GM12891 (cell line): ENCODE measurements around the gene GALNT10.

Experiments used
- DNase-seq: peaks from one replicate; pipeline ENCODE4 v3.0.0; 2011; ENCODE audit warnings: low spot score; ENCODE audit not compliant: insufficient read length
- FAIRE-seq: peaks from 2 replicates; lab custom pipeline; 2011; peaks lifted over from hg19 to GRCh38; lab: Jason Lieb, UNC
- PAX5 ChIP-seq: IDR thresholded peaks from 2 replicates; pipeline ENCODE4 v1.6.1; 2011; ENCODE audit warnings: low read length, moderate library complexity, mild to moderate bottlenecking; ENCODE audit not compliant: insufficient read depth, severe bottlenecking
- POLR2A ChIP-seq: IDR thresholded peaks from 2 replicates; pipeline ENCODE4 v1.6.1; 2011; ENCODE audit warnings: low read depth, low read length, control low read depth
- POLR2AphosphoS5 ChIP-seq: IDR thresholded peaks from 2 replicates; pipeline ENCODE4 v1.6.1; 2011; ENCODE audit warnings: low read depth, low read length, control low read depth
- POU2F2 ChIP-seq: IDR thresholded peaks from 2 replicates; pipeline ENCODE4 v1.6.1; 2011; ENCODE audit warnings: low read depth, mild to moderate bottlenecking, control low read depth, low read length, moderate library complexity
- SPI1 ChIP-seq: IDR thresholded peaks from 2 replicates; pipeline ENCODE4 v1.6.1; 2011; ENCODE audit warnings: low read depth, low read length, control low read depth
- TAF1 ChIP-seq: IDR thresholded peaks from 2 replicates; pipeline ENCODE4 v1.6.1; 2011; ENCODE audit warnings: low read depth, low read length, control low read depth

The GALNT10 gene

DNA sequence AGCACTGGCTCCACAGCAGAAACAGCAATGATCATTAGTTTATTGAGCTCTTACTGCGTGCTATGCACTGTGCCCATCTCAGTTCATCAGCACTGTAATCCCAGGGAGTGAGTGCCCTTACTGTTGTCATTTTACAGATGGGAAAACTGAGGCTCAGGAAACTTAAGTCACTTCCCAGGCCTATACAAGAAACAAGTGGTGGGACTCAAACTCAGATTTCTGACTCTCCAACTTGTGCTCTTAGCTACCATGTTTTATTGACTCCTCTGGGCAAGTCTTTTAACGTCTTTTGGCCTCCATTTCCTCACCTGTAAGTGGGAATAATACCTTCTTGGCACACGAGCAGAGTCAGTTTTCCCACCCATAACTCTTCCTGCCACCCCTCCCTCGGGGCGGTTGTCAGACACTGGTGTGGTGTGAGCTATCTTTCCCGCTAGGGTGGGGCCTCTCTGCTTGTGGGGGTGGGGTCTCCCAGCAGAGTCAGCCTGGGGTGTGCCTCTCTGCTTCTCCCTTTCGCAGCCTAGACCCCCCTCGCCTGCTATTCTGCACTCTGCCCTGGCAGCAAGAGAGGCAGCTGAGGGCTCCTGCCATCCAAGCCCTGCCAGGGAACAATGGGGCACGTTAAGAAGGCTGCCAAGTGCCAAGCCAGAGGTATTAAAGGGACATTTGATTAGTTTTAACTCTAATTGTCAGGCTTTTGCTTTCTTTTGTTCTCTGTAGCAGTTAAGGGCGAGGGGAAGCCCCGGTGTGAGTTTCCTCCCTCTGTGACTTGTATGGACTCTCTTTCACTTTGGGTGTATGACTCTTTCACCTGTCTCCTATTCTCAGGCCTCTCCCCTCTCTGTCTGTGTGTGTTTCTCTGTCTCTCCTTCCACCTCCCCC lies 12.1 kb downstream of the GALNT10 start:
- TF ChIP-seq SPI1 (no peak), POU2F2 (no peak), POLR2AphosphoS5 (no peak), TAF1 (no peak), PAX5 (no peak), POLR2A (no peak)
- DNase-seq: peak; percentile 39
- FAIRE-seq: peak; percentile 75

DNA sequence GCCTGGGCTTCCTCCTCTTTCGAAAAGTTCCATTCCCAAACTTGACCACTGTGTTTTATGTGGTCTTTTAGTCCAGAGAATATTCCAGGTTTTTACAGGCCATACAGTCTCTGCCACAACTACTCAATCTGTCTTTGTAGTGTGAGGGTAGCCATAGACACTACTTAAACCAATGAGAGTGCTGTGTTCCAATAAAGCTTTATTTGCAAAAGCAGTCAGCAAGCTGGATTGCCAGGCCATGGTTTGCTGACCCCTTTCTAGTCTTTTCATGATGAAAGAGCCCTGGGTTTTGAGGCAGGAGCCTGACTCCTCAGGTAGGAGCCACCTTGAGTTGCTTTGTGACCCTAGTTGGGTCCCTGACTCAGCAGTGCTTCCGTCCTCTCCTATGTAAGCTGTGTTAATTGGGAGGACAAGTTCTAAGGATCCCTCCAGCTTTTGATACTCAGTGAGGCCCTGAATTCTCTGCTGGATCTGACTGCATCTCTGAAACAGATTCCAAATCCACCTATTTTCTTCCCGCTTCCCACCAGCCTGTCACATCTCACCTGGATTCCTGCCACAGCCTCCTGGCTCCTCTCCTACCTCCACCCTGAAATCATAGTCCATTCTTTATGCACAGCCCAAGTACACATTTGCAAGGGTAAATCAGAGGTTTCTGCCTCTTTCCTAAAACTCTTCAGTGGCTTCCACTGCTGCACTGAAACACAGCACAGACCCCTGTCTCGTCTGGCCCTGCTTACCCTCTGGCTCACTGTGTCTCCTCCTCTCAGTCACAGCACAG lies 13.5 kb downstream of the GALNT10 start:
- FAIRE-seq (no peak), DNase-seq (no peak)
- TF ChIP-seq TAF1 (no peak), POLR2AphosphoS5 (no peak), POLR2A (no peak), PAX5 (no peak), SPI1 (no peak), POU2F2 (no peak)

DNA sequence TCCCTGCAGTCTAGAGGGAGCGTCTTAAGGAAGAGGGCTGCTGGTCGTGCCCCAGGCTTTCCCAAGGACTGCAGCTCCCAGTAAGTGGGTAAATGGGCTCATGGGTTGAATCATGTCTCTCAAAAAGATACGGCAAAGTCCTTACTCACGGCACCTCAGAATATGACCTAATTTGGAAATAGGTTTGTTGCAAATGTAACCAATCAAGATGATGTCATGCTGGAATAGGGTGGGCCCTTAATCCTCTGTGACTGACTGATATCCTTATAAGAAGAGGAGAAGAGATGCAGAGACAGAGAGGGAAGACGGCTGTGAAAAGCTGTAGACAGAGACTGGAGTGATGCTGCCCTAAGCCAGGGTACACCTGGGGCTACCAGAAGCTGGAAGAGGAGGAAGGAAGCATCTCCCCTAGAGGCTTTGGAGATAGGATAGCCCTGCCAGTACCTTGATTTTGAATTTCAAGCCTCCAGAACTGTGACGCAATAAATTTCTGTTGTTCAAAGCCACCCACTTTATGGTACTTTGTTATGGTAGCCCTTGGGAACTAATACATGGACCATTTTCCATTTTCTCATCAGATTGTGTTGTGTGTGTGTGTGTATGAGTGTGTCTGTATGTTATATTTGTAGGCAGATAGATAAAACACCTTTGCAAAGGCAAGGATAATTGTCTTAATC lies 15.0 kb downstream of the GALNT10 start:
- no peak for TF ChIP-seq POLR2AphosphoS5
- no peak for TF ChIP-seq POLR2A
- no peak for TF ChIP-seq TAF1
- TF ChIP-seq SPI1: no peak
- no peak for TF ChIP-seq PAX5
- no peak for TF ChIP-seq POU2F2
- DNase-seq (no peak), FAIRE-seq (no peak)

GRCh38 chr5:154206311-154206710 lies 15.8 kb downstream of the GALNT10 start:
- FAIRE-seq: no peak
- no peak for TF ChIP-seq SPI1
- no peak for DNase-seq

- no peak for TF ChIP-seq TAF1
- no peak for TF ChIP-seq POU2F2
- no peak for TF ChIP-seq POLR2AphosphoS5
- no peak for TF ChIP-seq PAX5
- TF ChIP-seq POLR2A: no peak
- no peak for TF ChIP-seq SPI1
- no peak for DNase-seq
- no peak for FAIRE-seq
Measured at GRCh38 chr5:154207204-154207603, 16.7 kb downstream of the GALNT10 start.

- no peak for TF ChIP-seq SPI1
- TF ChIP-seq POLR2A: no peak
- TF ChIP-seq POLR2AphosphoS5: no peak
- no peak for TF ChIP-seq POU2F2
- no peak for TF ChIP-seq PAX5
- TF ChIP-seq TAF1: no peak
- DNase-seq (no peak), FAIRE-seq (no peak)
Measured at GRCh38 chr5:154209591-154210081, 19.1 kb downstream of the GALNT10 start.

GRCh38 chr5:154210163-154210562 lies 19.6 kb downstream of the GALNT10 start:
- DNase-seq: no peak
- no peak for FAIRE-seq
- TF ChIP-seq POLR2A (no peak), POLR2AphosphoS5 (no peak), POU2F2 (no peak), SPI1 (no peak), PAX5 (no peak), TAF1 (no peak)

- FAIRE-seq: no peak
- DNase-seq: no peak
- TF ChIP-seq POLR2A (no peak), TAF1 (no peak), POU2F2 (no peak)
Measured at GRCh38 chr5:154211641-154212390, 21.3 kb downstream of the GALNT10 start.

GRCh38 chr5:154213592-154213991 lies 23.1 kb downstream of the GALNT10 start:
- FAIRE-seq (no peak), DNase-seq (no peak)
- TF ChIP-seq POLR2A (no peak), SPI1 (no peak), PAX5 (no peak), POU2F2 (no peak), POLR2AphosphoS5 (no peak), TAF1 (no peak)
